DMS79 treated with DMSO at 0.1 percent for 48 hours (cell line): ENCODE measurements around the gene SPECC1L.
A peak's percentile ranks its signal among the peaks of the same experiment; 100 is the strongest.

Experiments
- DNase-seq: peaks from one replicate; lab custom pipeline; 2025; lab: John Stamatoyannopoulos, UW

SPECC1L gene

DNA sequence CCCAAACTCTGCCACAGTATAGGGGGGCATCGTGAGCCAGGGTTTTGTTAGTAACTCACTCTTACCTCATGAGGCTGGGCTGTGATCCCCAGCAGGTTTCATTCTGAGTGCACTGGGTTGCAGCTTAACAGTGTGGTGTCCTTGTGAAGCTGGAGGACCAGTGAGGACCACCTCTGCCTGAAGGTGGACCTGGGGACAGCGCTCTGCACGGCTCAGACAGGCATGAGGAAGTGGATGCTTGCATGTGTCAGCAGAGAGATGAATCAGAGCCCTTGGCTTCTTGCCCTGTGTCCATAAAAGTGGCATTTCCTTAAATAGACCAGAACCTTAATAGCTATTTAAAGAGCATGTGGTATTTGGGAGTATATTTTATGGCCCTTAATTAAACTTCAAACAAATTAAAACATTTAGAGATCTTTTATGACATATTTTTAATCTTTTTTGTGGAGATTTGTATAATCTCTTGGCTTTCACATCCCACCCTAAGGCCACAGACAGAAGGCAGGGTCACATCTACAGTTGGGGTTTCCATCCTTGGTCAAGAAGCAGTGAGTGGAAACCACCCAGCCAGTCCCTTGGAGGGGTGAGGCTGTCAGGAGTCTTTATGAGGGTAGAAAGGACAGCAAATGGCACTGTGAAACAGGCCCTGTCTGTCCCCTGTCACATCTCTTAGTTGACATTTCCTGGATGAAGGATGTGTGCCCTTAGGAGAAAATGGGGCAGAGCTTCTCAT lies 132.0 kb downstream of the SPECC1L start:
- DNase-seq: peak; percentile 73

GRCh38 chr22:24403346-24403745 lies 132.7 kb downstream of the SPECC1L start:
- no peak for DNase-seq

DNA sequence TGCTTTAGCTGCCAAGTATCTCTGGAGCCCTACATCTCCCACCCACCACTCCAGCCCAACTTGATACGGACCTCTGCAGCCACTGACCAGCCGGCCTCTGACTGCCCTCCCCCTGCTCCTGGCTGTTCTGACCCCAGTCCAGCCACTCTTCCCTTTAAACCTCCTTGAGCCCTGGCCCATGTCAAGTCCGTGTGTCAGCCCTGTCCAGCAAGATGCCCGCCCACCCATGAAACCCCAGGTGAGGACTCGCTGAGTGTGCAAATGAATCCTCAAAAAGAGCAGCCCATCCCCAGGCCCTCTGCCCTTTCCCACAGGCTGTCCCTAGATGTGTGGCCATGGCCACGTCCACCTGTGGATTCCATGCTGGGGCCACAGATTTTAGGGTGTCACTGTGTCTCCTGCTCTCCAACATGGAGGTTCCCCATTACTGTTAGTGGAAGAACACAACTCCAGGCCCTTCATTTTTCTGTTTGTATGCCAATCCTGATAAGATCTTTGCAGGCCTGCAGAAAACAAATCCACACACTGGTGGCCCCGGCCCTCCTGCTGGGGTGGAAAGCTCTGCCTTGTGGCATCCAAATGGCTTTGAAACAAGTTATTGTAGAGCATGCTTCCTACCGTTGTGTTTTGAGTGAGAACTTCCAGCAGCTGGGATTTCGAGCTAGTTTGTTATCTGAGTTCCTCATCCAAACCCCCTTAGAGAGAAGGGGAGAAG lies 134.1 kb downstream of the SPECC1L start:
- DNase-seq: no peak

DNA sequence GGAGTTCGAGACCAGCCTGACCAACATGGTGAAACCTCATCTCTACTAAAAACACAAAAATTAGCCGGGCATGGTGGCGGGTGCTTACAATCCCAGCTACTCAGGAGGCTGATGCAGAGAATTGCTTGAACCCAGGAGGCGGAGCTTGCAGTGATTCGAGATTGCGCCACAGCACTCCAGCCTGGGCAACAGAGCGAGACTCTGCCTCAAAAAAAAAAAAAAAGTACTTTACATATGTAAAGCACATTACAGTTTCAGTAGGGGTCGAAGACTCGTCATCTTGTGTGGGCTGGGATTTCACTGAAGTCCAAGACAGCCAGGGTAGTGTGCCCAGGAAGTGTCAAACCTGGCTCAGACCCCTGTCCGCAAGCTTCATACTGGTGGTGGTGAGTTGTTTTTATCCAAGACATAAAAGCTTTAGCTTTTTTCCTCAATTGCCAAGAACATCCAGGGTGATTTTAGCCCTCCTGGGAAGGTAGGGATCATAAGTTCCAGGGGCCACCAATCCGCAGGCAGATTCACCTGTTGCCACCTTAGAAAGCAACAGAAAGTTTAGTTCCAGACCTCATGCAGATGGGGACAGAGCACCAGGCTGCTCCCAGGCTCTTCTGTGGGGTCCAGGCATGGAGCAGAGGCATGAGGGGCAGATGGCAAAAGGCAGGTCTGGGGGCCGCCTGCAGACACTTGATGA lies 135.1 kb downstream of the SPECC1L start:
- no peak for DNase-seq

DNA sequence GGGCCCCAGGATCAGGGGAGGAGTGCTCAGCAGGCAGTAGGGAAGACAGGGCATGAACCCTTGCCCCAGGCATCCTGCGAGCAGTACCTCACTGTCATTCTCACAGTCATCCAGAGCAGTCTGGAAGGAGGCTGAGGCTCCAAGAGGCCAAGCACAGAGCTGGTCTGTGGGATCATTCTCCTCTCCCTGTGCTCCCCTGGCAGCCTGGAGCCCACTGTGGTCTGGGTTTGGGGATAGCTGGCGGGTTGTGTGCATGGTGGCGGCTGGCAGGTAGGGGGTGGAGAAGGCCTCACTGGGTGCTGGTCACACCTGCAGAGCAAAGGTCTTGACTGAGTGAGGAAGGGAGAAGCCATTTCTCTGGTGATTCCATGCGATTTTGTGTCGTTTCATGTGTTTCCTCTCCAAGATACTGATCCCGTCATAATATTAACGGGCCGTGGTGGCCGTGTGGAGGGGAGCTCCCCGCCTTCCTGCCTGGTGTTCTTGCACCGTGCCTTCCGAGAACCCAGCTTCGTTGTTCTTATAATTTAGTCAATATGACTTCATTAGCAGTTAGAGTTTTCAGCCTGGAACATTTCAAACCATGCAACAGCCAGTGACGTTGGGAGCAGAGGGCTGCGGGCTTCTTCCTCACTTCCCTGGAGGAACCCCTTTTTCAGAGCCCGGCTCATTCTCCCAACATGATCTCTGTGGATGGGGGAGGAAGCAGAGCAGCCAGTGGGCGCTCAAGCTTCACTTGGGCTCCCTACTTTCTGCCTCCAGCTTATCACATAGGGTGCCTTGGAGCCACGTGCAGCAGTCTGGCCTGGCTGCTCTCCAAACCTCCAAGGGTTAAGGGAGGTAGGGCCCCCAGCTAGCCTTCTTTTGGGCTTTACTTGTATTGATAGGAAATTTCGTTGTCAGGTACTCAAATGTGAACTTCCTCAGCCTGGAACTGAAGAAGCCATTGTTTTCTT lies 136.0 kb downstream of the SPECC1L start:
- no peak for DNase-seq

GRCh38 chr22:24407278-24407665 lies 136.6 kb downstream of the SPECC1L start:
- DNase-seq: no peak

GRCh38 chr22:24407884-24408283 lies 137.3 kb downstream of the SPECC1L start:
- DNase-seq: no peak

GRCh38 chr22:24408630-24409029 lies 138.0 kb downstream of the SPECC1L start:
- no peak for DNase-seq

DNA sequence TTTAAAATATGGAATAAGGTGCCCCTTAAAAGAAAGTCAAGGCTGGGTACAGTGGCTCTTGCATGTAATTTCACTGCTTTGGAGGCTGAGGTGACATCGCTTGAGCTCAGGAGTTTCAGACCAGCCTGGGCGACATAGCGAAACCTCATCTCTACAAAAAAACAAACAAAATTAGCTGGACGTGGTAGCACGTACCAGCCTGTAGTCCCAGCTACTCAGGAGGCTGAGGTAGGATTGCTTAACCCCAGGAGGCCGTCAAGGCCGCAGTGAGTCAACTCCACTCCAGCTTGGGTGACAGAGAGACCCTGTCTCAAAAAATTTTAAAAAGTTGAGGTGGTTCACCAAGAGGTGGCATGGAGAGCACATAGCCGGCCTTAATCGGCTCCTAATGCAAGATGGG lies 139.1 kb downstream of the SPECC1L start:
- no peak for DNase-seq

DNA sequence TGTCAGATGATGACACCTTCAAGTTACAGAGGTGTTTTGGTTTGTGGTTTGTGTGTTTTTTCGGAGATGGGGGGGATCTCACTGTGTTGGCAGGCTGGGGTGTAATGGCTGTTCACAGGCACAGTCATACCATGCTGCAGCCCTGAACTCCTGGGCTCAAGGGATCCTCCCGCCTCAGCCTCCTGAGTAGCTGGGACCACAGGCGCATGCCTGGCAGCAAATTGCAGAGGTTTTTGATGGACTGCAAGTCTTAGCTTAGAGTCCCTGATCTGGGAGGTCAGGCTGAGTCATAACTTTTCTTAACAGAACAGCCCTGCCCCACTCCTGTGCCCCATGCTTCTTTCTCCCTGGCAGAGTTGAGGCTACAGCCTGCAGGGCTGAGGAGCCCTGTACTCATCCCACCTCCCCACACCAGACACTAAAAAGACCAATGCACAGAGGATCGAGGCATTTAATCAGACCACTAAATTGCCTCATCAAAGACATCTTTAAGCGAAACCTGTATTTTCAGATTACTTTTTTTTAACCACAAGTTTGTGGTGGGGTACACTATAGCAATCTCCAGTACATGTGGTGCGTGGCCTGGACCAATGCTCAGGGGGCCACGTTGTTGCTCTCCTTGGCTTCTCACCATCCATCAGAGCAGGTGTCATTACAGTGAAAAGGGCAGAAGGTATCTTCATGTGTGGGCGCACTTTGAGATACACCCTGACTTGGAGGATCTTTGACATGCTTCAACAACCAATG lies 139.7 kb downstream of the SPECC1L start:
- DNase-seq: no peak

DNA sequence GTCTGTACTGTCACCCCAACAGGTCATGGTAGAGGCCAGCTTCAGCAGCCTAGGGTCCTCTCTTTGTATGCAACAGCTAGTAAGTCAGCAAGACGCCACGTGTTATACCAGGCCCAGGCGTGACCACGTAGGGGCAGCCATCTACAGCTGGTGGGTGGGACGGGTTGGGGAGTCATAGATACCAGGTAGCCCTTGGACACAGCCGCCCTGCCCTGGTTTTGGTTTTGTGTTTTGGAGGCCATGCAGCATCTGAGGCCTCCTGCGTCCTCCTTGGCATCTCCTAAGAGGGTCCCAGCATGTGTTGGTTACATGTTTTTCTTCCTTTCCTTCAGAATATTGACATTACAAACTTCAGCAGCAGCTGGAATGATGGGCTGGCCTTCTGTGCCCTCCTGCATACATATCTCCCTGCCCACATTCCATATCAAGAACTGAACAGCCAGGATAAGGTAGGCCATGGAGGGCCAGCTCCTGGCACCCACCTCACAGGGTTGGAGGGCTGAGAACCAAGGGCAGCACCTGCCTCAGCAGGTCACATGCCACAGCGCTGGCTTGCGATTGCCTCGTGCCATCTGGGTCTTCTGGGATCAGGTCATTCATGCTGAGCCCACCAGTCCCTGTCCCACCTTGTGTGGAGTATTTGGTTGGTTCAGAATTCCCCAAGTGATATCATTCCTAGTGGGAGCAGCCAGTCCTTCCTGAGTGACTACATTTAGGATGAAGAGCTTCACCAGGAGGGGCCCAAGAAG lies 140.8 kb downstream of the SPECC1L start:
- DNase-seq: no peak

DNA sequence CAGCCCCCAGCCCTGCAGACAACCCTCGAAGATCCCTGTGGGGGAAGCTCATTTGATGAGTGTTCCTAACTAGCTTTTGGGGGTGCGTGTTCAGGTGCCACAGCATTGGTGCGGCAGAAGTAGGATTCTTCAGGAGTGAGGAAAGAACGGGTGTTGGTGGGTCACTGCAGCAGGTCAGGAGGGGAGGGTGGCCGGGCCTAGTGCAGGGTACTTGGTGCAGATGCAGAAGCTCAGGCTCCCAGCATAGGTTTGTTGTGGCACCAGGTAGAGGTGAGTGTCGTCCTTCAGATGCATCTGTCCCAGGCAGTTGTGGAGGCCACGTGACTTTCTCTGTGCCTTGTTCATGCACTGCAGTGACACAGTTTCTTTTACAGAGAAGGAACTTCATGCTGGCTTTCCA lies 141.6 kb downstream of the SPECC1L start:
- DNase-seq: no peak

GRCh38 chr22:24413271-24413670 lies 142.6 kb downstream of the SPECC1L start:
- no peak for DNase-seq

GRCh38 chr22:24413736-24414385 lies 143.2 kb downstream of the SPECC1L start:
- no peak for DNase-seq

GRCh38 chr22:24414523-24414922 lies 143.9 kb downstream of the SPECC1L start:
- no peak for DNase-seq

DNA sequence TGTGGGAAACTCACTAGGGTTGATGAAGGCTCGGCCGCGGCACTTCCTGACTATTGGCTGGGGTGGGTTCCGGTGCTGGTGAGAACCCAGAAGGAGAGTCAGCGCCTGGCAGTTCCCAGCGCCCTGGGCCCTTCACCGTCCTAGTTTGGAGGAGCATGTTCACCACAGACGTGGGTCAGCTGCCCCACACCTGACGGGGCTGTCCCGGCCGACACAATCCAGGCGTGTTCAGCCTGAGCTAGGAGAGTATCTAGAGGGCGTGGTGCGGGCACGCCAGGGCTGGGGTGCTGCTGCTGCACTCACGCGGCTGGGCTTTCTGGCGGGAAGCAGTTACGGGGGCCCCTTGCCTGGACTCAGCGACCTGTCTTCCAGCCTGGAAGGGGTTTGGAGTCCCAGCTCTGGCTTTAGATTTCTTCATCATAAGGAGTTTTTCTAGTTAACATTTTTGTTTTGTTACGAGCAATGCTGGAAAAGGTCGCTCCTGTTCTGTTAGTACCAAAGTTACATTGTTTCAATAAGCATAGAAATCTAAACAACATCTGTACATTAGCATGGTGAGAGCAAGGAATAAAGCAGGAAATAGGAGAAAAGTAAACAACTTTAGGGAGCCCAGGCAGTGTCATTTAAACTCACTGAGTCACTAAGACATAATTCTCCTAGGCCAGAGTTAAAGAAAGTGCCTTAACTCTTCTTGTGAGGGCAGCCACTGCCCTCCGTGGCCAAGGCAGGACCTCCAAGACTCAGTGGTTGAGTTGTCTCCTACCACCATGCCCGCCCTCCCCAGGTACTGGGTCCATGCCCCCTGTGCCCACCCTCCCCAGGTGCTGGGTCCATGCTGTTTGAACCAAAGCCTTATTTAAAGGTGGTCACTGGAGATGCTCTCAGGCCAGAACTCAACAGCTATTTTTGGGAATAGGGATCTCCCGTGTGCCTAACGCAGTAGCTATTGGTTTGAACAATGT lies 144.6 kb downstream of the SPECC1L start:
- no peak for DNase-seq

- DNase-seq: no peak
Observed at GRCh38 chr22:24416095-24416494, 145.5 kb downstream of the SPECC1L start.

DNA sequence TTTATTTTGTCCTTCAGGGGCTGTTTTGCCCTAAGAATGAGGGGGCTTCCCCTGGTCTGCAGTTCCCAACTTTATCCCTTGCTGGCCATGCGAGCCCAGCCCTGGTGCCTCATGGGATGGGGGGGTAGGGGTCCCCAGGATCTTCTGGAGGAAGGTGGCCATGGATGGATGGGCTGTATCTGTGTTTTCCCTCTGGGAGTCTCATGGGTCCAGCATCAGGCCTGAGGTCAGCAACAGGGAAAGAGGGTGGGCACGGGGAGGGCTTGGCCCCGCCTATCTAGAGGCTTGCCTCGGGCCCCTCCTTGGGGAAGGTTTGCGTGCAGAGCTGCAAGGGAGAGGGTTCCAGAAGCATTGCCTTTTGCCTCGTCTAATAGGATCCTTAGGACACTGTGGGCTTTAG lies 146.0 kb downstream of the SPECC1L start:
- no peak for DNase-seq

DNA sequence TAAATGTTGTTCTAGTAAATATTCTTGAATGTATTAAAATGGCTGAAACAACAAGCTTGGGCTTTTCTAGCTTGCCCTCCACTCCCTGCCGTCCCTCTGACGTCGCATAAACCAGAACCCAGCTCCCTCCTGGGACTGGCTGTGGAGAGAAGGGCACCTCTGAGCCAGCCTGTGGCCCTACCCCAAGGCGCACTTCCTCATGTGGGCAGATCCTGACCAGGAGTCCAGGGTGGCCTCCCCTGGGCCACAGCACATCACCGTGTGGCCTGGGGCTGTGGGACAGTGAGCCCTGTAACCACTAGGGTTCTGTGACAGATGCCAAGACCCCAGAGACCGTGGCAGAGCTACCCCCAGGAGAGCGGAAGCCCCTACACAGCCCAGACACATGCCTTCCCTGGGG lies 146.6 kb downstream of the SPECC1L start:
- no peak for DNase-seq
